Tibial nerve (tissue), 4 donors: ENCODE data around the gene CGB2.

Experiments
- CTCF ChIP-seq, 5 experiments: fragments of 200-600 bp in 3 of 5; fragments of 450-650 bp in 2 of 5; sonication (generic) in 3 of 5; IDR thresholded peaks; one replicate each; pipeline ENCODE4 v1.5.1; 2016 to 2019; ENCODE audit warnings: antibody characterized with exemption in 5 of 5, mild to moderate bottlenecking in 3 of 5, moderate library complexity in 2 of 5
- EP300 ChIP-seq, 2 donors: sonication (generic); formaldehyde crosslinking; IDR thresholded peaks; one replicate each; pipeline ENCODE4 v1.6.1; 2017; ENCODE audit warnings: antibody characterized with exemption in 2 of 2, mild to moderate bottlenecking in 1 of 2
- POLR2A ChIP-seq, 2 donors: fragments of 450-650 bp; IDR thresholded peaks; one replicate each; pipeline ENCODE4 v1.6.1; 2017; ENCODE audit warnings: antibody characterized with exemption in 2 of 2, mild to moderate bottlenecking in 2 of 2, moderate library complexity in 2 of 2

DNA sequence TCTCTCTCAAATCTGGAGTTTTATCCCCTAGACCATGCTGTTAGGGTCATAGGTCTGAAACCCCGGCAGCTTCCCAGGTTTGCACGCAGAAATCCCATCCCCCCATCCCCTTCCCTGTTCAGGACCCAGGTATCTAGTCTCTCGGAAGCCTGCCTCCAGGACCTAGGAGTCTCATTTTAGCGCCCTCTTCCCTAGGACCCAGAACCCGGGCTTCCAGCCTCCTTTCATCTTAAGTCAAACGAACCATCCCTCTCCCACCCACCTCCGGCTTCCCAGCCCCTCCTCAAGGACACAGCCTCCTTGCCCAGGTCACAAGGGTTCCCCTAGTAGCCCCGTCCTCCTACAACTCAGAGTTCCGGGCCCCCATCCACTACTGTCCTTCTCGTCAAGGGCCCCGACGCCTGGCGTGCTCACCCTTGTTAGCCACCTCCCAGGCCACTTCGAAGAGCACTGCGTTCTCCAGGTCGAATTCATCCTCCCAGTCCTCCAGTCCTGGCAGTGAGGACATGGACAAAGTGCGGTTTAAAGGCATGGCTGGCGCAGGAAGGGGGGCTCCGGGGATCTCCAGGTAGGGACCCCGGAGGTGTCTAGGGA, 39.0 kb upstream of the CGB2 start:
- TF ChIP-seq CTCF (IDR thresholded peaks at IDR 0.05) (no peak), POLR2A (IDR thresholded peaks at IDR 0.05) (no peak), EP300 (IDR thresholded peaks at IDR 0.05) (no peak)
